Measurements from ENCODE around the gene CDC14A. TPM values are rescaled to one million over a fixed set of nuclear protein-coding genes. Genes with fewer than 3 reads are reported as not detected.

Gene CDC14A
- total RNA-seq, 2 experiments from 2014 or later = 4.9 to 7.2 TPM

DNA sequence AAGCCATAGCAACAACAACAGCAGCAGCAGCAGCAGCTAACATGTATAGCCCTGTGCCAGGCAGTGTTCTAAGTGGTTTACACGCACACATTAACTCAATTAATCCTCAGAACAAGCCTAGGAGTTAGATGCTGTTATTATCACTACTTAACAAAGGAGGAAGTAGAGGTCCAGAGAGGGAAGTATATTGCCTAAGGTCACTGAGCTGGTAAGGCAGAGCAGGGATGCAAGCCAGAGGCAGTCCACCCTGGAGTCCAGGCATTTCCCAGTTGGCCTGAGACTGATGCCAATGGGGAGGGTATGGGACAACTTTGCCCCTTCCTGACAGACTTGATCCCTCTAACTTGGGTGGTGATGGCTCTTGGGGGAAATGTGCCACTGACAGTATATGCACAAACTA lies 6.8 kb downstream of the CDC14A start:
- ChIA-PET POLR2A (interaction anchor here (0.6 to 1.0 kb wide), 2 partner anchors 24 to 90 kb away, joined by 3 read pairs; no protein-coding TSS in a partner anchor), CTCF (ENCODE audit: unreplicated experiment) (no interaction called here)
- H4K20me1 ChIP-seq (ENCODE audit: insufficient read depth, low read length) = 0 out of 2 replicates have a peak, but pooled peaks cover 3% of the 10 kb centered on the region
- no peaks in the 10 kb centered on the region for H3K9me2 ChIP-seq (ENCODE audit: insufficient read depth, low read length)
- H2AFZ ChIP-seq (ENCODE audit: low read length) = no peak overlapping the region
- no peak overlapping the region for H3K4me3 ChIP-seq (ENCODE audit: low read depth, low read length, poor library complexity, severe bottlenecking)
- peaks cover 5% of the 10 kb centered on the region for H3K4me1 ChIP-seq (ENCODE audit: insufficient read depth, low read length, poor library complexity, severe bottlenecking)
- TF ChIP-seq EZH2phosphoT487 (IDR thresholded peaks at IDR 0.05; ENCODE audit: borderline replicate concordance, low read depth, low read length) = no peak
- TF ChIP-seq, protein P1, sequence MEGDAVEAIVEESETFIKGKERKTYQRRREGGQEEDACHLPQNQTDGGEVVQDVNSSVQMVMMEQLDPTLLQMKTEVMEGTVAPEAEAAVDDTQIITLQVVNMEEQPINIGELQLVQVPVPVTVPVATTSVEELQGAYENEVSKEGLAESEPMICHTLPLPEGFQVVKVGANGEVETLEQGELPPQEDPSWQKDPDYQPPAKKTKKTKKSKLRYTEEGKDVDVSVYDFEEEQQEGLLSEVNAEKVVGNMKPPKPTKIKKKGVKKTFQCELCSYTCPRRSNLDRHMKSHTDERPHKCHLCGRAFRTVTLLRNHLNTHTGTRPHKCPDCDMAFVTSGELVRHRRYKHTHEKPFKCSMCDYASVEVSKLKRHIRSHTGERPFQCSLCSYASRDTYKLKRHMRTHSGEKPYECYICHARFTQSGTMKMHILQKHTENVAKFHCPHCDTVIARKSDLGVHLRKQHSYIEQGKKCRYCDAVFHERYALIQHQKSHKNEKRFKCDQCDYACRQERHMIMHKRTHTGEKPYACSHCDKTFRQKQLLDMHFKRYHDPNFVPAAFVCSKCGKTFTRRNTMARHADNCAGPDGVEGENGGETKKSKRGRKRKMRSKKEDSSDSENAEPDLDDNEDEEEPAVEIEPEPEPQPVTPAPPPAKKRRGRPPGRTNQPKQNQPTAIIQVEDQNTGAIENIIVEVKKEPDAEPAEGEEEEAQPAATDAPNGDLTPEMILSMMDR (conservative IDR thresholded peaks at IDR 0.05; ENCODE audit: low read length) = no peak
- no peaks in the 10 kb centered on the region for H3K9me3 ChIP-seq (ENCODE audit: low read length)
- H3K4me2 ChIP-seq (ENCODE audit: low read length) = no peak overlapping the region
- H3K36me3 ChIP-seq (ENCODE audit: insufficient read depth, low read length) = no peaks in the 10 kb centered on the region
- intact Hi-C loops (cut with micrococcal nuclease; ENCODE audit: unreplicated experiment) = no loop called here
- DNase-seq (ENCODE audit: low spot score) = no peak
- BruUV-seq (replicated peaks) = no TSS peak
- no peak overlapping the region for H3K27ac ChIP-seq (ENCODE audit: low read depth, low read length, poor library complexity, severe bottlenecking)
- H3K79me2 ChIP-seq (ENCODE audit: insufficient read depth, low read depth, low read length) = no peaks in the 10 kb centered on the region

DNA sequence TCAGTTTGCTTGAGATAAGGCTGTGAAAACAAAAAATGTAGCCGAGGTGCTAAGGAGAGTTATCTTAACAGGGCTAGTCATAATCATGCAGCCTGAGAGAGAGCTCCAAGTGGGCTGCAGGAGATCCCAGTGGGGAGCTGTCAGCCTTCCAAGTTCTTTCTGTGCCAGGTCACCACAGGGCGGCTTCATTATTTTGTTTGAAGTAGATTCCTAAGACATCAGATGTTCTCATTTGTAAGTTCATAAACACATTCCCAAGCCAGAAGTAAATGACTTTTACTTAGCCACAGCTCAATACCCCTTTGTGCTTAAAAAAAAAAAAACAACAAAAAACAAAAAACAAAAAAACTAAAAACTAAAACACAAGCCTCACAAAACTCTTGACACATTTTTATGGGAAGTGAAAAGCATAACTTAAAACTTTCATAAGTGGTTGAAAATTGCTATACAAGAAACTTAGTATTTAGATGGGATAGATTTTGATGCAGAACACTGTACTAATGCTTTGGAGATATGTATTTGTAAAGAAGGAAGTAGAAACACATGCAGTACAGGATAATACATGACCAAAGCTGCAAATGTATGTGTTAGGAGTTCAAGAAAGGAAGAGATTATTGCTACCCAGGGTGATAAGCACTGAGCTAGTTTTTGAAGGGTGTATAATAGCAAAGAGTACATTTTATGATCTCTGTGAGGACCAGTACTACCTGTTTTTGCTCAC lies 8.6 kb downstream of the CDC14A start:
- CTCF ChIA-PET (ENCODE audit: unreplicated experiment) = no interaction called here
- Histone ChIP-seq H2AFZ (ENCODE audit: low read length) (no peak overlapping the region), H3K4me2 (ENCODE audit: low read length) (no peak overlapping the region), H4K20me1 (ENCODE audit: insufficient read depth, low read length) (no peaks in the 10 kb centered on the region), H3K79me2 (ENCODE audit: insufficient read depth, low read depth, low read length) (no peaks in the 10 kb centered on the region), H3K27ac (ENCODE audit: low read depth, low read length, poor library complexity, severe bottlenecking) (no peak overlapping the region), H3K4me1 (ENCODE audit: insufficient read depth, low read length, poor library complexity, severe bottlenecking) (no peaks in the 10 kb centered on the region), H3K9me3 (ENCODE audit: low read length) (no peaks in the 10 kb centered on the region), H3K36me3 (ENCODE audit: insufficient read depth, low read length) (no peaks in the 10 kb centered on the region), H3K9me2 (ENCODE audit: insufficient read depth, low read length) (no peaks in the 10 kb centered on the region), H3K4me3 (ENCODE audit: low read depth, low read length, poor library complexity, severe bottlenecking) (no peak overlapping the region)
- POLR2A ChIA-PET = interaction anchor here (0.5 to 1.5 kb wide), 3 partner anchors 19 to 143 kb away, joined by 3 to 6 read pairs (median 3); no protein-coding TSS in a partner anchor
- no peak for TF ChIP-seq EZH2phosphoT487 (IDR thresholded peaks at IDR 0.05; ENCODE audit: borderline replicate concordance, low read depth, low read length)
- TF ChIP-seq, protein P1 (conservative IDR thresholded peaks at IDR 0.05; ENCODE audit: low read length) = no peak
- no TSS peak for BruUV-seq (replicated peaks)
- no peak for DNase-seq (ENCODE audit: low spot score)
- intact Hi-C loops (cut with micrococcal nuclease; ENCODE audit: unreplicated experiment) = no loop called here

DNA sequence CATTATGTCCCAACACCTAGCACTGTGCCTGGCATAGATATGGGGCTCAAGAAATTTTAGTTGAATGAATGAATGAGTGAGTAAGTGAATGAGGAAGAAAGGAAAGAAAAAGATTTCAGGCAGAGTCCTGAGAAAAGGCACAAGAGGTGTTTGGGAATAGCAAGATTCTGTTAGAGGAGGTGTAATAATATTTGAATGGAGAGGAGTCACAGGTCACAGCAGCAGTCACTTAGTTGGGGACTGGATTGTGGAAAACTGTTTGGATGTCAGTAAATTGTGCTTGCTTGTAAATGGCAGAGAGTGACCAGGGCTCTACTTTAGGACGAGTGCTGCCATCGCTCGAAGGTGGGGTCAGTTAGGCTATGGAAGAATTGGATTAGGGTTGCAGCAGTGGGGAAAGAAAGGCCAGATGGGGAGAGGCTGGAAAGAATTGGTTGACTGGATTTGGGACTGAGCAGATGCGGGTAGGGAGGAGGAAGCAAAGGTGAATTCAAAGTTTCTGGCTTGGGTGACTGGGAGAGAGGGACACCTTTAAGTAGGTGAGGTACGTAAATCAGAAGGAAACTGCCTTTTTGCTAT lies 9.3 kb downstream of the CDC14A start:
- intact Hi-C loops (cut with micrococcal nuclease; ENCODE audit: unreplicated experiment) = no loop called here
- Histone ChIP-seq H3K4me3 (ENCODE audit: low read depth, low read length, poor library complexity, severe bottlenecking) (no peak overlapping the region), H3K36me3 (ENCODE audit: insufficient read depth, low read length) (no peaks in the 10 kb centered on the region), H4K20me1 (ENCODE audit: insufficient read depth, low read length) (no peaks in the 10 kb centered on the region), H3K4me1 (ENCODE audit: insufficient read depth, low read length, poor library complexity, severe bottlenecking) (no peaks in the 10 kb centered on the region), H3K9me2 (ENCODE audit: insufficient read depth, low read length) (no peaks in the 10 kb centered on the region), H3K79me2 (ENCODE audit: insufficient read depth, low read depth, low read length) (no peaks in the 10 kb centered on the region), H3K27ac (ENCODE audit: low read depth, low read length, poor library complexity, severe bottlenecking) (no peak overlapping the region), H2AFZ (ENCODE audit: low read length) (no peak overlapping the region), H3K9me3 (ENCODE audit: low read length) (no peaks in the 10 kb centered on the region), H3K4me2 (ENCODE audit: low read length) (no peak overlapping the region)
- no peak for DNase-seq (ENCODE audit: low spot score)
- ChIA-PET POLR2A (interaction anchor here (0.7 to 0.9 kb wide), 2 partner anchors 26 to 33 kb away, joined by 3 to 6 read pairs; no protein-coding TSS in a partner anchor), CTCF (ENCODE audit: unreplicated experiment) (no interaction called here)
- TF ChIP-seq, protein P1 (conservative IDR thresholded peaks at IDR 0.05; ENCODE audit: low read length) = no peak
- no TSS peak for BruUV-seq (replicated peaks)
